Embryonic facial prominence (tissue), 1 donor: ENCODE data around the gene PNPLA2.

Source experiments
- DNase-seq: peaks from one replicate; pipeline ENCODE4 v3.0.0-alpha.2; 2016; ENCODE audit errors: extremely low spot score

Gene PNPLA2

GRCh38 chr11:843818-844692 lies 25.3 kb downstream of the PNPLA2 start:
- DNase-seq = peak; percentile 64

- peak; percentile 64 for DNase-seq
Measured at GRCh38 chr11:844693-845644, 26.3 kb downstream of the PNPLA2 start.

GRCh38 chr11:845872-846495 lies 27.3 kb downstream of the PNPLA2 start:
- no peak for DNase-seq

- DNase-seq = no peak
Measured at GRCh38 chr11:846496-847098, 27.9 kb downstream of the PNPLA2 start.

DNA sequence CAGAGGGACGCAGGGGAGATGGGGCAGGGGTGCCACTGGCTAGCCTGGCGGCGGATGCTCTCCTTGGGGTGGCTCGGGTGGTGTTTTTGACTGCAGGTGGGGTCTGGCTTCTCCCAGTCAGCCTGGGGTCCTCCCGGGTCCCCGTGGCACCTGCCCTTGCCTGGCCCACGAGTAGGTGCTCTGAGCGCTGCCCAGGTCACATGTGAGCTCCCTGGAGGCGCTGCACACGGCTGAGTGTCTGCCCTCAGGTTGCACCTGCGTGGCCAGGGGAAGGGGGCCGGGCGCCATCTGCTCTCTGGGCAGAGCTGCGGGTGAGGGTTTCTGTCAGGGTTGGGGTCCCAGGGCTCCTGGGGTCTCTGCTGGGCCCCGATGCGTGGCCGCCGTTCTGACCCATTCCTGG lies 29.2 kb downstream of the PNPLA2 start:
- no peak for DNase-seq

- no peak for DNase-seq
Measured at GRCh38 chr11:848380-848931, 29.7 kb downstream of the PNPLA2 start.

GRCh38 chr11:849104-849824 lies 30.6 kb downstream of the PNPLA2 start:
- no peak for DNase-seq

GRCh38 chr11:849951-850774 lies 31.4 kb downstream of the PNPLA2 start:
- no peak for DNase-seq

- no peak for DNase-seq
Measured at GRCh38 chr11:850775-851763, 32.4 kb downstream of the PNPLA2 start.

GRCh38 chr11:852762-853161 lies 34.0 kb downstream of the PNPLA2 start:
- DNase-seq = no peak

DNA sequence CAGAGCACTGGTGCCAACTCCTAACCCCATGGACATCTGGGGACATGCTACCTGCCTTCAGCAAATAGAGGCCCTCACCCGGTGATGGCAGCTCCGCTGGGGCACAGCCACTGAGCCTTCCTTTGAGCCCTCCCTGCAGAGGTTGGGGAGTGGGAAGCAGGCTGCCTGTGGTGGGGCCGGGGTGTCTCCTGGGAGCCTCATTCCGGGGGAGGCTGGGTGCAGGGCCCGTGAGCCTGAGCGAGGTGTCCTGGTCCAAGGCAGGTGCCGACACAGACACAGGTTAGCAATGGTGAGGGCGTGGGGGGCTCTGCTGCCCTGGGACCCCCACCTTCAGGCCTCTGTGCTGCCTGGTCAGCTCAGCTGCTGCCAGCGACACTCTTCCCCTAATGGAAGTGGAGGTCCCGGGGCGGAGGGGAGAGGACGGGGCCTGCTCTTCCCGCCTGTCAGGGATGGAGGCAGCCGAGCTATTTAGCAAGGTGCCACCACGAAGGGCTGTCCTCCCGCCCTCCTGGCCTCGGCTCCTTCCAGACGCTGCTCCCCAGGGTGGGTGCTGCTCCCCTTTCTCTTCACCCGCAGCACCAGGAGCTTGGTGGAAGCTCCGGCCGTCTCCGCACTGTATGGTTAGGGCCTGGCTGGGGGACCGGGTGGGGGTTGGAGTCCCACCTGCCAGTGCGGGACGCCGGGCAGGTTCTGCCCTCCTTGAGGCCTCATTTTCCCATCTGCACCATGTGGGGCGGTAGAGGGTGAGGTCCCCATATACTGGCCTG lies 35.2 kb downstream of the PNPLA2 start:
- no peak for DNase-seq

- no peak for DNase-seq
Measured at GRCh38 chr11:854601-855329, 36.1 kb downstream of the PNPLA2 start.

- no peak for DNase-seq
Measured at GRCh38 chr11:855330-855674, 36.6 kb downstream of the PNPLA2 start.

- DNase-seq = no peak
Measured at GRCh38 chr11:855796-856195, 37.1 kb downstream of the PNPLA2 start.

DNA sequence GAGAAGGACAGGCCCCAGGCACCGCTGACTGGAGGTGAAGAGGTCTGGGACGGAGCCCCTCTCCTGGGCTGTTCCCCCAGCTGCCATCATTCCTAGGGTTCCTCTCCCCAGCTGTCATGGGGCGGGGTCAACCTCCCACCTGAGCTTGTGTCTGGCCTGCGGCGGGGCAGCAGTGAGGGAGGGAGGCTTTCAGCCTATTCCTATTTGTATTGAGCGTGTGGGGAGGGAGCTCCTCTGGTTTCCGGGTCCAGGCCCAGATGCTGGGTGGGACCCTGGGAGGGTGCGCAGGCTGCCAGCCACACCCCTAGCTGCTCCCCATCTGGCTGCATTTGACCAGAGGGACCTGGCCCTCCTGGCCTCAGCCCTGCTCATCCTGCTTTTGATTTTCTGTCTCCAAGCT lies 37.7 kb downstream of the PNPLA2 start:
- DNase-seq = no peak

DNA sequence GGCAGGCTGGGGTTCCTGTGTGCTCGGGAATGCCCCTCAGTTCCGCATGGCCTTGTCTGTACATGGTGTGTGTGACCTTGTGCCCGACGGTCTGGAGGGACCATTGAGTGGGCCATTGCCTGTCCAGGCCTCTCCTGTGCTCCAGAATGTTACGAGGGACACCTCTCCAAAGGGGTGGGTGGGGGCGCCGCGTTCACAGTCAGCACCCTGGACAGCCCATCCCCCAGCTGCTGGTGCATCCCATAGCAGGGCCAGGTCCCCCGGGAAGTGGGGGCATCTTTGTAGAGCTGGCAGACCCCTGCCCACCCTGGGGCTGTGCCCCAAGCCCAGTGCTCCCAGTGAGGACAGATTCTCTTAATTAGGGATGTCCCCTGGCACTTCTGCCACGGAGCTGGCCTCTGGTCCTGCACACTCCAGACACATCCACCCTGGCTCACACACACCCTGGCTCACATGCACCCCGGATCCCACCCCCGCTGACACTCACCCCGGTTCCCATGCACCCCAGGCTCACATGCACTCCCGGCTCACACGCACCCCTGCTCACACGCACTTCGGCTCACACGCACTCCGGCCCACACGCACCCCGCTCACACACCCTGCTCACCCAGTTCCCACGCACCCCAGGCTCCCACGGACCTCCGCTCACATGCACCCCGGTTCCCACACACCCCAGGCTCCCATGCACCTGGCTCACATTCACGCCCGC lies 39.5 kb downstream of the PNPLA2 start:
- no peak for DNase-seq
